Measurements from ENCODE around the gene MARK1. TPM values are rescaled to one million over a fixed set of nuclear protein-coding genes. Genes with fewer than 3 reads are reported as not detected.

The MARK1 gene
- total and polyA plus RNA-seq, 2 of the 13 experiments (the other 11 are each of a cell fraction or from before 2014, with no cell fraction given): not detected

DNA sequence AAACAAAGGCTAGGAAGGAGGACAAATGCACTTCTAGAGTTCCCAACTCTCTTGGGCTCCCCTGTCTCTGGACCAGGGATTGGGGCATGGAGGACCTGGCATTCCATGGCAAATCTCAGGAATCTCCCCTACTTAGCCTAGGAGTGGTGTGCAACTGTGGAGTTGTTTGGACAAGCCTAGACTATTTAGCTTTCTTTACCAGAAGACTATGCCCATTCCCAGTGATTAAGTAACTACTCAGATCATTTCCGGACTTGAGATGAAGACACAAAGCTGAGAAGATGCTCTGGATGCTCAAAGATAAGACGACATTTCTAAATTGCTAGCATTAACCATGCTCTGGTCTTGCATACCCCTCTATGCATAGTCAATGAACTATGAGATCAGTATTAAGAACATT is 13.7 kb upstream of the MARK1 start:
- intact Hi-C loops (cut with micrococcal nuclease; ENCODE audit: unreplicated experiment): loop anchor here (5.0 kb wide), 1 partner anchor 142 kb away; no protein-coding TSS in a partner anchor
- no peaks in the 10 kb centered on the region for H4K20me1 ChIP-seq (ENCODE audit: insufficient read depth, low read length)
- ATAC-seq: no peak
- CTCF ChIA-PET (ENCODE audit: low intra/inter-chr PET ratio, low total read pairs): no interaction called here
- H2AFZ ChIP-seq (ENCODE audit: low read length): no peak overlapping the region
- no peaks in the 10 kb centered on the region for H3K79me2 ChIP-seq (ENCODE audit: insufficient read depth, low read length)
- no peaks in the 10 kb centered on the region for H3K9me3 ChIP-seq (ENCODE audit: low read length)
- 4% methylated on average over 2 of the region's 2 CpGs for WGBS (ENCODE audit: low lambda C conversion rate)
- no peaks in the 10 kb centered on the region for H3K4me1 ChIP-seq (ENCODE audit: insufficient read depth, low read length)
- DNase-seq (ENCODE audit: low spot score): no peak
- no peaks in the 10 kb centered on the region for H3K27me3 ChIP-seq (ENCODE audit: control insufficient read depth in 1 of 2, insufficient read depth in 2 of 2, low read length in 2 of 2)
- H3K36me3 ChIP-seq (replicated peaks in 1 of 2; ENCODE audit: control insufficient read depth in 1 of 2, insufficient read depth in 2 of 2, low read length in 2 of 2): no peaks in the 10 kb centered on the region
- in situ Hi-C loops (cut with HindIII; ENCODE audit: extremely low pct_ligation_motif_present, low pct_unique_long_range_greater_than_20kb): no loop called here
- H3K27ac ChIP-seq (ENCODE audit: extremely low read length, insufficient read depth, low read length): no peak overlapping the region
- POLR2A ChIA-PET: no interaction called here
- no peak overlapping the region for H3K9ac ChIP-seq (ENCODE audit: insufficient read depth, low read depth, low read length)
- TF ChIP-seq, protein P1, sequence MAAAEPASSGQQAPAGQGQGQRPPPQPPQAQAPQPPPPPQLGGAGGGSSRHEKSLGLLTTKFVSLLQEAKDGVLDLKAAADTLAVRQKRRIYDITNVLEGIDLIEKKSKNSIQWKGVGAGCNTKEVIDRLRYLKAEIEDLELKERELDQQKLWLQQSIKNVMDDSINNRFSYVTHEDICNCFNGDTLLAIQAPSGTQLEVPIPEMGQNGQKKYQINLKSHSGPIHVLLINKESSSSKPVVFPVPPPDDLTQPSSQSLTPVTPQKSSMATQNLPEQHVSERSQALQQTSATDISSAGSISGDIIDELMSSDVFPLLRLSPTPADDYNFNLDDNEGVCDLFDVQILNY (CRISPR knock-in tag; conservative IDR thresholded peaks at IDR 0.05): no peak
- TF ChIP-seq, protein P2, sequence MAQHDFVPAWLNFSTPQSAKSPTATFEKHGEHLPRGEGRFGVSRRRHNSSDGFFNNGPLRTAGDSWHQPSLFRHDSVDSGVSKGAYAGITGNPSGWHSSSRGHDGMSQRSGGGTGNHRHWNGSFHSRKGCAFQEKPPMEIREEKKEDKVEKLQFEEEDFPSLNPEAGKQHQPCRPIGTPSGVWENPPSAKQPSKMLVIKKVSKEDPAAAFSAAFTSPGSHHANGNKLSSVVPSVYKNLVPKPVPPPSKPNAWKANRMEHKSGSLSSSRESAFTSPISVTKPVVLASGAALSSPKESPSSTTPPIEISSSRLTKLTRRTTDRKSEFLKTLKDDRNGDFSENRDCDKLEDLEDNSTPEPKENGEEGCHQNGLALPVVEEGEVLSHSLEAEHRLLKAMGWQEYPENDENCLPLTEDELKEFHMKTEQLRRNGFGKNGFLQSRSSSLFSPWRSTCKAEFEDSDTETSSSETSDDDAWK (CRISPR knock-in tag; IDR thresholded peaks at IDR 0.05): no peak
- no peak for TF ChIP-seq HNF4G (IDR thresholded peaks at IDR 0.05; ENCODE audit: borderline replicate concordance, low read depth, low read length)
- no peak for TF ChIP-seq HNF4G (CRISPR knock-in tag; IDR thresholded peaks at IDR 0.05; ENCODE audit: borderline replicate concordance, low read depth)
- no peak for TF ChIP-seq IKZF1 (IDR thresholded peaks at IDR 0.05)
- TF ChIP-seq, protein P3, sequence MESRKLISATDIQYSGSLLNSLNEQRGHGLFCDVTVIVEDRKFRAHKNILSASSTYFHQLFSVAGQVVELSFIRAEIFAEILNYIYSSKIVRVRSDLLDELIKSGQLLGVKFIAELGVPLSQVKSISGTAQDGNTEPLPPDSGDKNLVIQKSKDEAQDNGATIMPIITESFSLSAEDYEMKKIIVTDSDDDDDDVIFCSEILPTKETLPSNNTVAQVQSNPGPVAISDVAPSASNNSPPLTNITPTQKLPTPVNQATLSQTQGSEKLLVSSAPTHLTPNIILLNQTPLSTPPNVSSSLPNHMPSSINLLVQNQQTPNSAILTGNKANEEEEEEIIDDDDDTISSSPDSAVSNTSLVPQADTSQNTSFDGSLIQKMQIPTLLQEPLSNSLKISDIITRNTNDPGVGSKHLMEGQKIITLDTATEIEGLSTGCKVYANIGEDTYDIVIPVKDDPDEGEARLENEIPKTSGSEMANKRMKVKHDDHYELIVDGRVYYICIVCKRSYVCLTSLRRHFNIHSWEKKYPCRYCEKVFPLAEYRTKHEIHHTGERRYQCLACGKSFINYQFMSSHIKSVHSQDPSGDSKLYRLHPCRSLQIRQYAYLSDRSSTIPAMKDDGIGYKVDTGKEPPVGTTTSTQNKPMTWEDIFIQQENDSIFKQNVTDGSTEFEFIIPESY (CRISPR knock-in tag; IDR thresholded peaks at IDR 0.05): no peak
- no TSS peak for BruUV-seq (replicated peaks)
- FAIRE-seq: no peak
- H3K4me3 ChIP-seq (replicated peaks in 1 of 3; ENCODE audit: insufficient read depth in 1 of 3, low read depth in 2 of 3, low read length in 3 of 3): no peak overlapping the region
- no peak overlapping the region for H3K4me2 ChIP-seq (ENCODE audit: low read depth, low read length)
